Non-pigmented ciliary epithelial cell (primary cell): Measurements from ENCODE around the gene MNX1.

Experiments used
- DNase-seq: peaks from one replicate; pipeline ENCODE4 v3.0.0-alpha.2; 2010; ENCODE audit warnings: low read depth

The MNX1 gene

DNA sequence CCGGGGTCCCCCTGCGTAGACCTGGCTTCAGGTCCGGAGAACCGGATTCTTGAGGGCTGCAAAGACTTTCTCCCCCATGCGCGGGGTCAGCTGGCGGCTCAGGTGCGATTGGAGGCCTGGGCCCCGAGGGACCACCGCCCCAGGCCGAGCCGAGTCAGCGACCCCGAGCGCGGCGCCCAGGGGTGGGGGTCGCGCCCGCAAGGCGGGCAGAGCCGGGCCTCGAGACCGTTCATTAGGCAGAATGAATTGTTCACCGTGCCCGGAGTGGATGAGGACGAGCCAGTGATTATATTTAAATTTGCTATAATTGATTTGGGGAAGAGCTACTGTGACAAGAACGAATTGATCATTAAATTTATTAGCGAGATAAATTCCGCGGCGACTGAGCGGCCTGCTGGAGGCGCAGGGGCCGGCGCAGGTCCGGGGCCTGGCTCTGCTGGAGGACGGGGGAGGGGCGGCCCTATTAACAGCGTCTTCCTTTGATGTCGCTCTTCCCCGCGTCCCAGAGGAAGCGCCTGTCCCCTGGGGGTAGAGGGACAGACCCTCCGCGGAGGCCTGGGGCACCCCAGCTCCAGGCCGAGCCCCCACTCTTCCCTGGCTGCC lies 7.5 kb downstream of the MNX1 start:
- DNase-seq, result no peak

DNA sequence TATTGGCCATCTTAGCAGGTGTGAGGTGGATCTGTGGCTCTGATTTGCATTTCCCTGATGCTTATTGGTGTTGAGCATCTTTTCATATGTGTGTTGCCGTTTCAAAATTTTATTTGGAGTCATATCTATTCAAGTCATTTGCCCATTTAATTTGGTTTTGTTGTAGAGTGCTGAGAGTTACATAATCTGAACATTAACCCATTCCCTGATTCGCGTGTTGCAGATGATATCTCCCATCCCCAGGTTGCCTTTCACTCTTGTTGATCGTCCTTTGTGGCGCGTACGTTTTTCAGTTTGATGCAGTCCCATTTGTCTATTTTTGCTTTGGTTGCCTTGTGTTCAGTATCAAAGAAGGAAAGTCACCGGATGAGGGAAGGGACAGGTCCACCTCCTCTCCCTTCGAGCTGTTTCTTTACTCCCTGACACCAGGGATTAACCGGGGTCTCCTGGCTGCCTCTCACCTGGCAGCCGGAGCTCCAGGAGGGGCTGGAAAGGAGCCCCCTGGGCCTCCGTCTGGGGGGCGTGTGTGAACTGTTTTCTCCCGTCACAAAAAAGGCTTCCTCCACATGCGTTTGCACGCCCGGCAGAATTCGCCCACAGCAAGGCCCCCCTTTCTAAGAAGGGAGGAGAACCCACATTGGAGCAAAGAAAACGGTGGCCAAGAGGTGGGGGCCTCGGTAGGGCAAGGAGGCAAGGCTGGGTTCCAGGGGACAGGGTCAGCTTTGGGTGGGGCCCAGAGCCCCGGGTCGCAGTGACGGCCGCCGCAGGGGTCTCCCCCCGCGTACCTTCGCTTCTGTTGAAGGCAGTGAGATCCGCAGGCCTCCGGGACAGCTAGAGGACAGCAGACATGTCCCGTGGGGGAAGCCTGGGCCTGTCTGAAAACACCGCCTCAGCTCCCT lies 8.3 kb downstream of the MNX1 start:
- no peak for DNase-seq

DNA sequence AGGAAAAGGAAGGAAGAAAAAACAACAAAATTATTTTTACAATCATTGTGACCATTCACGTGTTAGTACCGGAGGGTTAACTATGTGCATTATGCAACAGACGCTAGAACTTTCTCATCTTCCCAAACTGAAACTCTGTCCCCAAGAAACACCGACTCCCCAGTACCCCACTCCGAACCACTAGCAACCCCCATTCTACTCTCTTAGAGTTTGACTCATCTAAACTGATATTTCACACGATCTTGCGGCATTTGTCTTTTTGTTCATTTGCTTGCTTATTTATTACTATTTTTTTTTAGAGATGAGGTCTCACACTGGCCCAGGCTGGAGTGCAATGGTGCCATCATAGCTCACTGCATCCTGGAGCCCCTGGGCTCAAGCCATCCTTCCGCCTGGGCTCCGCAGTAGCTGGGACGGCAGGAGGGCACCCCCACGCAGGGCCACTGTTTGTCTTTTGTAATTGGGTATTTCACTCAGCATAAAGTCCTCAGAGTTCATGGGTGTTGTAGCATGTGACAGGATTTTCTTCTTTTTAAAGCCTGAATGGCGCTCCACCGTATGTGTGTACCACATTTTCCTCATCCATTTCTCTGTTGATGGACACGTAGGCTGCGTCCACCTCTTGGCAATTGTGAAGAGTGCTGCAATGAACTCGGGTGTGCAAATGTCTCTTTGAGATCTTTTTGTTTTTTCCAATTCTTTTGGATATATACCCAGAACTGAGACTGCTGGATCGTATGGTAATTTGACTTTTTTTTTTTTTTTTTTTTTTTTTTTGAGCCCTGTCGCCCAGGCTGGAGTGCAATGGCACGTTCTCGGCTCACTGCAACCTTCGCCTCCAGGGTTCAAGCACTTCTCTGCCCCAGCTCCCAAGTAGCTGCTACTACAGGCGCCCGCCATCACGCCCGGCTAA lies 9.5 kb downstream of the MNX1 start:
- no peak for DNase-seq

DNA sequence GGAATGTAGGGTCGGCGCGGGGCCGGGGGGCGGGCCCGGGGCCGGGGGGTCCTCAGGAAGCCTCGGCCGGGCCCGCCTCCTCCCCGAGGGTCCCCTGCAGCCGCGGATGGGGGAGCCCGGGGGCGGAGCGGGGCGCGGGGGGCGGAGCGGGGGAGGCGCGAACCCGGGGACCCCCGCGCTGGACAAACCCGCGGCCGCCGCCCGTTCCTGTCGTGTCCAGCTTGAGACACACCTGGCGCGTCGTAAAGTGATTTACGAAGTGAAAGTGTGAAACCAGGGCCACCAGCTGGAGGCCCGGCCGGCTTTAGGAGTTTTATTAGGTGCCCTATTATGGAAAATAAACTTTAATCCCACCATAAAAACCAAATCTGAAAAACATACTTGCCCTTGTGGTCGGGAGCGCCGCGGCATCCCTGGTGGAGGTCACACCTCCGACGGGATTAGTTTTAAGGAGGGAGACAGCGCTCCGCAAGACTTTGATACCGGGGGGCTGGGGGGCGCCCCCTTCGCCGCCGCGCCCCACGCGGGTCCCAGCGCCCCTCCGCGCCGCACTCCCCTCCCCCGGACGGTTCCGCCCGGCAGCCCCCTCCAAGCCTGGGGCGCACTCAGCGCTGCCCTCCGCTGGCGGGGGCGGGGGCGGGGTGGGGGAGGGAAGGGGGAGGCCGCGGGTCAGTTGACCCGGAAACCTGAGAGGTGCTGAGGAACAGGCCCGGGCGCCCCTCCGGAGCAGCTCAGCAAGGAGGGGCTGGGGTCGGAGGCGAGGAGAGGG lies 10.3 kb downstream of the MNX1 start:
- DNase-seq, result no peak

DNA sequence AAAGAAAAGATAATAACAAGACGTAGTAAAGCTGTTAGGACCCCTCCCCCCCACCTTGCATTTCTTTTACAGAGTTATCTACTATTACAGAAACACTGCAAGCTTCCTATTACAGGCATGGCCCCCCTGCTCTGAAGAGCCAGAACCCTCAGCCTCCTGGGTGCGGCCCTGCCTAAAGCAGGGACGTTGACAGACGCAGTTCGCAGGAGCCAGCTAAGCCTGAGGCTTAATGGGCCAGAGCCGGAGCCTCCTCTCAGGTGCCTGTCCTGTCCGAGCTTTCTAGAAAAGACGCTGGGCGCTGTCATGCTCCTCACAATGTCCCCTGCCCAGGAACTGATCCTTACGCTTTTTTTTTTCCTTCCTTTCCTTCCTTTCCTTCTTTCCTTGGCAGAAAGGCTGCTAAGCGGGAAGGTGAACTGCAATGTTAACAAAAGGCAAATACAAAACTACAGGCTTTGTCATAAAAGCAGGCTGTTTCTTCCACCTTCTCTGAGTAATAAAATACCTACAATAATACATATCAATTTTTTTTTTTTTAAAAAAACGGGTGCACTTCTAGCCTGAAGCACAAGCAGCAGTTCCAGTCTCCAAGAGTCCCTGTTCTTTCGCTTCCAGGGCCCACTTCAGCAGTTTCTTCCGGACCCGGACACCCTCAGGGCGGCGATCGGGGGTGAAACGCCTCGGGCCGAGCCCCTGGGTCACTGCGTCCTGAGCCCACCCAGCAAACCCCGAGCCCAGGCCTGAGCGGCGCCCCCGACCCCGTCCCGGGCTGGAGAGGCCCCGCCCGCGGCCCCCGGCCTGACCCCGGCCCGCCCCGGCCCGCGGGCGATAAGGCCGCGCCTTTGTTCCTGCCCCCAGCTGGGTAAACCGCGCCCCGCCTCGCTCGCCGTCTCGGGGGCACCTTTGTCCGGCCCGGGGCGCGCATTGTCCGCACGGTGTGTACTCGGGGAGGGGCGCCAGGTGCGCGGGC lies 11.2 kb downstream of the MNX1 start:
- DNase-seq, result no peak

DNA sequence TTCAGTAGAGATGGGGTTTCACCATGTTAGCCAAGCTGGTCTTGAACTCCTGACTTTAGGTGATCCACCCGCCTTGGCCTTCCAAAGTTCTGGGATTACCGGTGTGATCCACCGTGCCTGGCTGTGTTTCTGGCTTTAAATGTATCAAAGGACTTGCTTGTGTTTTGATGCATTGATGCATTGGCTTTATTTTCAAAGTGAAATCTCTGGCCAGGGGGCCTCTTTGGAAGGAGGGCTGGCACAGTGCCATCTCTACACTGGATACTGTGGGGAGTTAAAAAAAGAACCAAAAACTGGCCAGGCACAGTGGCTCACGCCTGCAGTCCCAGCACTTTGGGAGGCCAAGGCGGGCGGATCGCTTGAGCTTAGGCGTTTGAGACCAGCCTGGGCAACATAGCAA lies 16.0 kb downstream of the MNX1 start:
- DNase-seq, result no peak

DNA sequence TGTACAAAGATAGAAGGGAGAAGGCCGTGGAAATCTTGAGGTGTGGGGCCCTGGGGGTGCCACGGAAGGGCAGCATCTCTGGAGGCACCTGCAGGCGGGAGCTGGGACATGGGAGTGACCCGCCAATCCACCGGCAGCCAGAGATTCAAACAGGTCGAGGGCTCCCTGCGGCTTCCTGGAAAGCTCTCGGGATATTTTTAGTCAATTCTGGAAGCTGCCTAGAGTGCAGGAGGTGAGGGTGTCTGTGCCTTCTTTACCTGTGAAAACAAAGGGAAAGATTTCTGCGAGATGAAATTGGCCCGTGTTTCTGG lies 16.6 kb downstream of the MNX1 start:
- DNase-seq, result no peak

DNA sequence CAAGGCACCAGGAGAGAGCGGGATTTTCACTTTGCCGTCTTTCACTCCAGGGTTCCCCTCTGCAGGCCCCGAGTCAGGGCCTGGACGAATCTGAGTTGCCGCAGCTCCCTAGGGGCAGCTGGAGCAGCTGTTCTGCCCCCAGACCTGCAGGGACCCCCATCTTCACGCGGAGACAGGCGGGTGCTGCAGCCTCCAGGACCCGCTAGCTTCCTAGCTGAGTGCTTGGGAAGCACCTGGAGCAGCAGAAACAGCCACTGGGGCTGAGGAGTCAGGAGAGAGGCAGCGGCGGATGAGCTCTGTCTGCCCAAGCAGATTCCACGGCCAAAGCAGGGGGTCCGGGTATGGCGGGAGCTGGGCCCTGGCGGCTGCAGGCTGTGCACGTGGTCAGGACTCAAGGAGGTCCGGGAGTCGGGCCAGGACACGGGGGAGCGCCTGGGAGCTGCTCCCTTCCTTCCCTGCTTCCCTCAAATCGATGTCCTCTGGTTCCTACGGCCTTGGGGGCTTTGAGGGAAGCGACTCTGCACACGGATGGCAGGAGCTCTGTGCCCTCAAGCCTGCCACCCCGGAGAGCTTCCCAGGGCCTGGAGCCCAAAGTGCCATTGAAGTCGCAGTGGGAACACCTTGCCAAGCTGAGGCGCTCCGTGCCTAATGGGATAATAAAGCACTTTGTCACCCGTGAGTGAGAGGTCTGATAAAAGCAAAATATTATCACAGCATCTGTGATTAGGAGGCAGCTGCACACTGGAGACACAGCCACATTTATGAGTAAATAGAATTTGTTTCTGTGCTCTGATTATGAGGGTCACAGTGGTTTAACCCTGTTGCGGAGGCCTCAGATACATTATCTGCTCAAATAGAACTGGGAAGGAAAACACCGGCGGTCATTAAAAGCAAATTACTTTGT lies 17.2 kb downstream of the MNX1 start:
- no peak for DNase-seq

DNA sequence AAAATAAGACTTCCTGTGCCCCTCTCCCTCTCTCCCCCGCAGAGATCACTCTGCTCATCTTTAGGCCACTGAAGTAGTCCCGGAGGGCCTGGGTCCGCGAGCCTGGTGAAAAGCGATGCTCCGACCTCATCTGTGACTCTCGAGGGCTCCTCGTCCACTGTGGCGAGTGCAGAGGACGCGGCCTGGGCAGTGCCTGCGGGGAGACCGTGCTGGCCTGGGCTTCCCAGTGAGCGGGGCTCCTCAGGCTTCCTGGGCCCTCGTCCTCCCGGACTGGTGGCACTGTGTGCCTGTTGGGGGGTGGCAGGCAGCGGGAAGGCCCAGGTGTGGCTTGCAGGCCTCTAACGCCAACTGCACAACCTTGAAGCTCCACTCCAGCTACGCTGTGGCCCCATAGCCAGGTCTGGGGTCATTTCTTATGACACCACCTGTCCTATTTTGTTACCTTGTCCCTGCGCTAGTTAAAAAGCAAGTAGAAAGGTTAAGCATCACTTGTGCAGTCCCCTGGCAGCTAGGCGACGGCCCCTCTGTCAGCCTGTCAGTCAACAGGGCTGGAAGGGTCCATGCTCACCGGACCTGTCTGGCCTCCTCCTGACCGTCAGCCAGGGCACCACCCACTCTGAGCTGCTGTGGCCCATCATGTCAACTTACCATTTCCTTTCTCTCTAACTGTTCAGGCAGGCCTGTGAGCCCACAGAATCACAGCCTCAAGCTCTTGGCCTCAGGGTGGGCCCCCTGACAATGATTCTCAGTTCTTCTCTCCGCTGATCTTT lies 20.5 kb downstream of the MNX1 start:
- DNase-seq, result no peak

DNA sequence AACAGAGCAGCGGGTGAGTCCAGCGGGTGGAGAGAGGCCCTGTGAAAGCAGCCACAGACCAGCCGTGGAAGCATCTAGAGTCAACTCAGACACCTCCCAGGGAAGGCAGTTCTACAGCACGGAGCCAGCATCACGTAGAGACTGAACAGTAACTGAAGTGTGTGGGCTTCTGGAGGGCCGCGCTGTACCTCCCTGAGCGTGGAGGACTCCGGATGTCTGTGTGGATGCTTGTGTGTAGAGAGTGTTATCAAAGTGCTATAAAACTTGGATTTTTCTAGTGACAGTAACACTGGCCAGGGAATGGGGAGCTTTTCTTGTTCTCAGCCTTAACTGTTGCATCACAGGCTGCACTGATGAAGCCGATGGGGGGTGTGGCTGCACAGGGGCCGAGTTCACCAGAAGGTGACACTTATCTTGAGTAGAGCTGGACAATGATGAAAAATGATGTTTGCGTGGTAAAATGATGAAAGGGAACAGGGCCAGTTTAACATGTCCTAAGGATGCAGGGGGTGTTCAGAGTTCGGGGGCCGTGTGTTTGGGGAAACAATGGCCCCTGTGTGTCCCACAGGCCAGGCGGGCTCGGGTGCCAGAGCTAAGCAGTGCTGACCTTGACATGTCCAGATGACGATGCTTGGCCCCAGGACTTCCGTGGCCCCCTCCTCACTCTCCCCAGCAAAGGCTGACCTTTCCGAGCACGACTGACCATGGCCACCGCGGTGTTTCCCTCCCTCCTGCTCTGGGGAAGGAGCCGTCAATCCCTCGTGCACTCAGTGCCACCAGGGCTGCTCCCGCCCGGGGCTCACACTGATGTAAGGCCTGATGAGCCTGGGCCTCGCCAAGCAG lies 21.9 kb downstream of the MNX1 start:
- no peak for DNase-seq

DNA sequence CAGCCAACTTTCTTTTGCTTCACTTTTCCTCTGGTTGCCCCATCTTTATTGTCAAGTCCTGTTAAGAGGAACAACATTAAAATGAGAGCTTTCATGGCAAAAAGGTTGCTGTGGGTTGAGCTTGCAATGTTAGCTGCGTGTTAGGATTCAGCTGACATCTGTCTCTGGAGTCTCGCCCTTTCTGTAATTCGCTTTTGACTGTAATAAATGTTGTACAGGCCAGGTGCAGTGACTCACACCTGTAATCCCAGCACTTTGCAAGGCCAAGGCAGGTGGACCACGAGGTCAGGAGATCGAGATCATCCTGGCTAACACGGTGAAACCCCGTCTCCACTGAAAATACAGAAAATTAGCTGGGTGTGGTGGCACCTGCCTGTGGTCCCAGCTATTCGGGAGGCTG lies 24.1 kb downstream of the MNX1 start:
- DNase-seq, result no peak

DNA sequence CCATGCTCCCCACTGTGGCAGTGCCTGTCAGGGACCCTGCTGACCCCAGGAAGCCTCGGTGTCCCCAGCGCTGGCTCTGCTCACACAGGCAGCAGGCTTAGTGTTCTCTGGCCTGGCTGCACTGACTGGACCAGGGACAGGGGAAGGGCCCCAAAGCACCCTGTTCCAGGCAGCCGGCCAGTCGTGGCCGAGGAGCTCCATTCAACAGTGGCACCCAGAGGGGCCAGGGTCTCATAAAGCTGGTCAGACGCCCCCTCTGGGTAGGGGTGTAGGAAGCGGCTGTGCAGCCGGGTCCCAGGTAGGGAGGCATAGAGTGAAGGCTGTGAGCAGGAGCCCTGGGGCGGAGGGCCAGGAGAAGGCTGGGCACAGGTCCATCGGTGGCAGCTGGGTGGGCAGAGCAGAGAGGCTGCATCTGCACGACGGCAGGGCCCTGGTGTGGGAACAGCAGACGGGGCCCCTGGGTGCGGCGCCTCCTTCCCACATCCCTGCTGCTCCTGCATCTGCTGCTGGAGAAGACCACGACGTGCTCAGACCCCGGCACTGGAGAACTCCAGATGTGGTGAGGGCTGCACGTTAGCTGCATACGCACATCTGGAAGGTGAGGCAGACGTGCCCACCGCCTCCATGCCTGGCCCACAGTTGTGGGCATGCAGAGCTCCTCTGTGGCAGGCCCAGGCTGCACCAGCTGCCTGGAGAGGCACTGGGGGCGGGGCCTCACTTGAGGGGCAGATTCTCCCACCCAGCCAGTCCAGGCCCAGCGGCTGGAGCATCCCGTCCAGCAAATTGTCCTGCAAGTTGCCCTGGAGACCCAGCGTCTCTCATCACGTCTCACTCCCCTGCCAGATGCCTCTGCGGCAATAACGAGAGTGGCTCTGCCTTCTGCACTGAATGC lies 25.1 kb downstream of the MNX1 start:
- DNase-seq, result no peak

DNA sequence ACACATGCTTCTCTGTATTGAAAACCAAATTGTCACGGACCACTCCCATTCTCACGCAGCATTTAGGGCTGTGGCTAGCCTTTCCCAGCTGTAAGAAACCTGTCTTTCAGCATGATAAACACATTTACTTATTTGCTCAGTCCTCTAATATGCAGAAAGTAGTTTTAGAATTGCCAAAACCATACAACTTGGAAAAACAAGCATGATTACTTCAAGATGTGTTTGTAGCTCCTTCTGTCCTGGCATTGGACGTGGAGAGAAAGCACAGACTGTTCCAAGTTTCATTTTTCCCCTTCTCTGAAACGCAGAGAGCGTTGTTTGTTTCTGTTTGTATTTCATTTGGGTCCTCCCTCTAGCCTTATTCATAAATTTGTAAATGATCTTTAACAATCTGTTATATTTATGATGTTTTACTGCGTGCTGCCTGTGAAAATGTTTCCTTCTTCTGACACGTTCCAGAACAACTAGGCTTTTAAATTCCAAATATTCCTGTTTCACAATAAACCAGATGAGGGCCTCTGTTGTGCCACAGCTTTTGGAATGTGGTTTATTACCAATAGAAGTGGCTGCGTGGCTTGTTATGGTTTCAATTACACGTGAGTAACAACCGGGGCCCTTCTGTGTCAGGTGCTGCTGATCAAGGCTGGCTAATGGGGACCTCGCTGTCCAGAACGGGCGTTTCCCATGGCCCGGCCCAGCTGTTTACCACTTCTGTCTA lies 26.1 kb downstream of the MNX1 start:
- no peak for DNase-seq

DNA sequence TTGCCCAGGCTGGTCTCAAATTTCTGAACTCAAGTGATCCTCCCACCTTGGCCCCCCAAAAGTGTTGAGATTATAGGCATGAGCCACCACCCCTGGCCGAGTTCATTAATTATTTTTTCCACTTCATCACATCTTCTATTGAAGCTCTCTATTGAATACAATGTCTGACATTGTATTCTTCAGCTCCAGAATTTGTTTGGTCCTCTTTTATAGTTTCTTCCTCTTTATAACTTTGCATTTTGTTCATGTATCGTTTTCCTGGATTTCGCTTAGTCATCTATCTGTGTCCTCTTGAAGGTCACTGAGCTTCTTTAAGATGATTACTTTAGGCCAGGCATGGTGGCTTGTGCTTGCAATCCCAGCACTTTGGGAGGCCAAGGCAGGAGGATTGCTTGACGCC lies 30.8 kb downstream of the MNX1 start:
- no peak for DNase-seq

DNA sequence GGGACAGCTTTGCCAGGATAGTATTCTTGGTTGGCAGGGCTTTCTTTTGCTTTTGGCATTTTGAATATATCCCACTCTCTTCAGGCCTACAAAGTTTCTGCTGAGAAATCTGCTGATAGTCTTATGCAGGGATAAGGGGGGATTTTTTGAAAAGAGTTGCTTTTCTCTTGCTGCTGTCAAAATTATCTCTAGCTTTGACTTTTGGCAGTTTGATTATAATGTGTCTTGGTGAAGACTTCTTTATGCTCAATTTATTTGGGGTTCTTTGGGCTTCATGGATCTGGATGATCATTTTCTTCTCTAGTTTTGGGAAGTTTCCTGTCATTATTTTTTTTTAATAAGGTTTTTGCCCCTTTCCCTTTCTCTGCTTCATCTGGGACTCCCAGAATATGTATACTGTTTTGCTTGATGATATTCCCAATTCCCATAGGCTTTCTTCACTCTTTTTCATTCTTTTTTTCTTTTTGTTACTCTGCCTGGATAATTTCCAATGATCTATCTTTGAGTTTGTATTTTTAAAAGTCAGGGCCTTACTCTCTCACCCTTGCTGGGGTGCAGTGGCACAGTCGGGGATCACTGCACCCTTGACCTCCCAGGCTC lies 31.4 kb downstream of the MNX1 start:
- no peak for DNase-seq

DNA sequence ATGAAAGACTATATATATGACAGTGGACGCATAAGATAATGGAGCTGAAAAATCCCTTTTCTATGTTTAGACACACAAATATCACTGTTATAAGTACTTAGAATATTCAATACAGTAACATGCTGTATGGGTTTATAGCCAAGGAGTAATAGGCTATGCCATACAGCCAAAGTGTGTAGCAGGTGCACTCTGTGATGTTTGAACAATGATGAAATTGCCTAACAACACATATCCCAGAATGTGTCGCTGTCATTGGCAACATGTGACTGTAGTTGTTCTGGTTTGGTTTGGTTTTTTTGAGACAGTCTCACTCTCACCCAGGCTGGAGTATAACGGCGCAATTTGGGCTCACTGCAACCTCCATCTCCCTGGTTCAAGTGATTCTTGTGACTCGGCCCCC lies 34.8 kb downstream of the MNX1 start:
- DNase-seq, result no peak
